H9 (cell line): ENCODE data around the gene FAM217B. TPM values are rescaled to one million over a fixed set of nuclear protein-coding genes. Genes with fewer than 3 reads are reported as not detected.

Experiments used
- DNase-seq: peaks from one replicate; pipeline ENCODE4 v3.0.0-alpha.2; 2017
- H2AFZ ChIP-seq: one replicate; pipeline ENCODE4 v1.6.1; 2013; ENCODE audit warnings: mild to moderate bottlenecking, low read length, control low read depth, moderate library complexity
- H2AK5ac ChIP-seq: 2 replicates; pipeline ENCODE4 v1.6.1; 2013; ENCODE audit warnings: low read length, control low read depth, mixed read lengths; ENCODE audit not compliant: insufficient read length
- H2BK120ac ChIP-seq: one replicate; pipeline ENCODE4 v1.6.1; 2013; ENCODE audit warnings: low read depth, mild to moderate bottlenecking, low read length, control low read depth, inconsistent platforms; ENCODE audit not compliant: poor library complexity, severe bottlenecking
- H2BK12ac ChIP-seq: 2 replicates; pipeline ENCODE4 v1.6.1; 2013; ENCODE audit warnings: low read length, control low read depth, mixed read lengths, low read depth; ENCODE audit not compliant: insufficient read length
- H2BK15ac ChIP-seq: 2 replicates; pipeline ENCODE4 v1.6.1; 2013; ENCODE audit warnings: low read depth, low read length, control low read depth
- H2BK20ac ChIP-seq: one replicate; pipeline ENCODE4 v1.6.1; 2013; ENCODE audit warnings: low read depth, mild to moderate bottlenecking, low read length, control low read depth, inconsistent platforms; ENCODE audit not compliant: poor library complexity, severe bottlenecking
- H2BK5ac ChIP-seq: 2 replicates; pipeline ENCODE4 v1.6.1; 2013; ENCODE audit warnings: low read length, control low read depth, mixed read lengths; ENCODE audit not compliant: insufficient read length
- H3K14ac ChIP-seq: 2 replicates; pipeline ENCODE4 v1.6.1; 2013; ENCODE audit warnings: low read length, control low read depth; ENCODE audit not compliant: insufficient read depth
- H3K18ac ChIP-seq: 2 replicates; pipeline ENCODE4 v1.6.1; 2013; ENCODE audit warnings: low read depth, mild to moderate bottlenecking, mixed read lengths, low read length, control low read depth; ENCODE audit not compliant: insufficient read length
- H3K23ac ChIP-seq: 2 replicates; pipeline ENCODE4 v1.6.1; 2013; ENCODE audit warnings: low read length, control low read depth, mixed read lengths, low read depth; ENCODE audit not compliant: insufficient read length
- H3K23me2 ChIP-seq: 2 replicates; pipeline ENCODE4 v1.6.1; 2013; ENCODE audit warnings: low read depth, mild to moderate bottlenecking, mixed read lengths, low read length, control low read depth; ENCODE audit not compliant: insufficient read length, poor library complexity, severe bottlenecking
- H3K27ac ChIP-seq: 2 replicates; pipeline ENCODE4 v1.5.1; 2013; ENCODE audit warnings: low read length, control low read depth, mixed read lengths, low read depth; ENCODE audit not compliant: insufficient read length
- H3K27me3 ChIP-seq: 2 replicates; pipeline ENCODE4 v1.6.1; 2013; ENCODE audit warnings: low read length, control low read depth, inconsistent platforms; ENCODE audit not compliant: insufficient read depth
- H3K4ac ChIP-seq: 2 replicates; pipeline ENCODE4 v1.6.1; 2013; ENCODE audit warnings: low read depth, mild to moderate bottlenecking, control low read depth, inconsistent platforms, low read length, moderate library complexity
- H3K4me1 ChIP-seq: 2 replicates; pipeline ENCODE4 v1.6.1; 2013; ENCODE audit warnings: low read length, control low read depth, inconsistent platforms; ENCODE audit not compliant: insufficient read depth
- H3K4me2 ChIP-seq: 2 replicates; pipeline ENCODE4 v1.6.1; 2013; ENCODE audit warnings: low read length, control low read depth, mixed read lengths; ENCODE audit not compliant: insufficient read length, insufficient read depth
- H3K56ac ChIP-seq: 2 replicates; pipeline ENCODE4 v1.6.1; 2013; ENCODE audit warnings: low read depth, mild to moderate bottlenecking, mixed read lengths, low read length, control low read depth; ENCODE audit not compliant: insufficient read length
- H3K79me1 ChIP-seq: 2 replicates; pipeline ENCODE4 v1.6.1; 2013; ENCODE audit warnings: low read depth, mild to moderate bottlenecking, moderate library complexity, low read length, control low read depth, inconsistent platforms; ENCODE audit not compliant: insufficient read depth, poor library complexity, severe bottlenecking
- H3K79me2 ChIP-seq: 2 replicates; pipeline ENCODE4 v1.6.1; 2013; ENCODE audit warnings: low read length, control low read depth, inconsistent platforms; ENCODE audit not compliant: insufficient read depth
- H3K9ac ChIP-seq: 2 replicates; pipeline ENCODE4 v1.6.1; 2013; ENCODE audit warnings: low read length, control low read depth, mixed read lengths; ENCODE audit not compliant: insufficient read length; ENCODE audit errors: extremely low read depth
- H3K9me3 ChIP-seq: one replicate; pipeline ENCODE4 v1.6.1; 2013; ENCODE audit warnings: low read depth, low read length, inconsistent platforms; ENCODE audit not compliant: control insufficient read depth
- H3T11ph ChIP-seq: one replicate; pipeline ENCODE4 v1.6.1; 2013; ENCODE audit warnings: mild to moderate bottlenecking, low read length, control low read depth, inconsistent platforms
- H4K20me1 ChIP-seq: one replicate; pipeline ENCODE4 v1.6.1; 2013; ENCODE audit not compliant: control insufficient read depth, insufficient read length, insufficient read depth
- H4K5ac ChIP-seq: 2 replicates; pipeline ENCODE4 v1.6.1; 2013; ENCODE audit warnings: low read depth, mild to moderate bottlenecking, mixed read lengths, low read length, control low read depth; ENCODE audit not compliant: insufficient read length
- H4K8ac ChIP-seq: replicated peaks from 2 replicates; pipeline ENCODE4 v1.6.1; 2013; ENCODE audit warnings: low read length, control low read depth, mixed read lengths, low read depth; ENCODE audit not compliant: insufficient read length
- H4K91ac ChIP-seq: 2 replicates; pipeline ENCODE4 v1.6.1; 2013; ENCODE audit warnings: low read depth, mild to moderate bottlenecking, moderate library complexity, mixed read lengths, low read length, control low read depth; ENCODE audit not compliant: insufficient read length
- H3K27ac Mint-ChIP-seq, 3 experiments: 2 replicates in 2 of 3; 3 replicates in 1 of 3; pipeline ENCODE4 v1.8.0; 2020 to 2021; ENCODE audit warnings: mixed read lengths in 3 of 3, mild to moderate bottlenecking in 1 of 3, moderate library complexity in 1 of 3
- H3K27me3 Mint-ChIP-seq: 2 replicates; pipeline ENCODE4 v1.8.0; 2021; ENCODE audit warnings: low read depth, mild to moderate bottlenecking, moderate library complexity, mixed read lengths
- H3K36me3 Mint-ChIP-seq, 3 experiments: 2 replicates in 2 of 3; 3 replicates in 1 of 3; pipeline ENCODE4 v1.8.0; 2020 to 2021; ENCODE audit warnings: low read depth in 3 of 3, mixed read lengths in 3 of 3; ENCODE audit not compliant: insufficient read depth in 1 of 3
- H3K4me1 Mint-ChIP-seq, 2 experiments: 2 replicates each; pipeline ENCODE4 v1.8.0; 2020; ENCODE audit warnings: mixed read lengths in 2 of 2
- H3K4me3 Mint-ChIP-seq, 2 experiments: 2 replicates in 1 of 2; 3 replicates in 1 of 2; pipeline ENCODE4 v1.8.0; 2020 to 2021; ENCODE audit warnings: mild to moderate bottlenecking in 2 of 2, mixed read lengths in 2 of 2, moderate library complexity in 1 of 2
- H3K9me3 Mint-ChIP-seq, 2 experiments: 2 replicates in 1 of 2; 3 replicates in 1 of 2; pipeline ENCODE4 v1.8.0; 2020; ENCODE audit warnings: mild to moderate bottlenecking in 2 of 2, mixed read lengths in 2 of 2, moderate library complexity in 1 of 2
- WGBS: extraction: QIAGEN DNeasy Blood & Tissue Kit; methylation state at CpG from one replicate; pipeline ENCODE4 v1.1.7; 2013; ENCODE audit warnings: missing lambda C conversion rate, low lambda C conversion rate, mixed read lengths; ENCODE audit not compliant: insufficient read length; ENCODE audit errors: extremely low coverage; 5-methylcytosine and 5-hydroxymethylcytosine counted together
- total RNA-seq: library from RNA; stranded (reverse); gene quantifications from 2 replicates; pipeline ENCODE4 v1.2.1, GENCODE V29; 2021
- TF ChIP-seq, protein P1 (sequence below): fragments of 200-600 bp; sonication (generic); conservative IDR thresholded peaks from 3 replicates; pipeline ENCODE4 v1.8.0; 2021; ENCODE audit warnings: antibody characterized with exemption, mild to moderate bottlenecking

Gene FAM217B
- total RNA-seq, 1 experiment from 2014 or later = 24.5 TPM

DNA sequence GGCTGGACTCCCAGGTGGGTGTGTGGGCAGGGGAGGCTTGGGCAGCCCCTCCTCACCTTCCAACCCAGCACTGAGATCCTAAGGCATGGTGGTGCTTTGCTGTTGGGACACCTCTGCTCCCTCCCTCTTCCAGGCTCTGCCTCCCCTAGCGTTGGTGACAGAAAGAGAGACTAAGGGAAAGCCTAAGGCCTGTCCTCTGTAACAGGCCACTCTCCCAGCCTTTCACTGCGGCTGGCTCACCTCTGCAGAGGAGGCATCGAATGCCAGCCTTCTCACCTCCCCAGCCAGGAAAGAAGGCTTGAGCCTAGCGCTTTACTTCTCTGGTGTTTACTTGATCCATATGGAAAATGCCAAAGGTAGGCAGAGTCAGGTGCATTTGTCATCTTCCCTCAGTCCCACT, 14.5 kb downstream of the FAM217B start:
- H2BK20ac ChIP-seq = no peak overlapping the region
- H3K23me2 ChIP-seq = peaks cover 3% of the 10 kb centered on the region
- H3K14ac ChIP-seq = no peak overlapping the region
- no peak overlapping the region for H2BK15ac ChIP-seq
- H3K23ac ChIP-seq = no peak overlapping the region
- H4K5ac ChIP-seq = no peak overlapping the region
- H3K27me3 Mint-ChIP-seq = peaks cover 2% of the 10 kb centered on the region; the same call in 1 of the 2 replicates
- H3K27ac ChIP-seq = no peak overlapping the region
- H3K9me3 Mint-ChIP-seq = no peaks in the 10 kb centered on the region
- TF ChIP-seq, protein P1, sequence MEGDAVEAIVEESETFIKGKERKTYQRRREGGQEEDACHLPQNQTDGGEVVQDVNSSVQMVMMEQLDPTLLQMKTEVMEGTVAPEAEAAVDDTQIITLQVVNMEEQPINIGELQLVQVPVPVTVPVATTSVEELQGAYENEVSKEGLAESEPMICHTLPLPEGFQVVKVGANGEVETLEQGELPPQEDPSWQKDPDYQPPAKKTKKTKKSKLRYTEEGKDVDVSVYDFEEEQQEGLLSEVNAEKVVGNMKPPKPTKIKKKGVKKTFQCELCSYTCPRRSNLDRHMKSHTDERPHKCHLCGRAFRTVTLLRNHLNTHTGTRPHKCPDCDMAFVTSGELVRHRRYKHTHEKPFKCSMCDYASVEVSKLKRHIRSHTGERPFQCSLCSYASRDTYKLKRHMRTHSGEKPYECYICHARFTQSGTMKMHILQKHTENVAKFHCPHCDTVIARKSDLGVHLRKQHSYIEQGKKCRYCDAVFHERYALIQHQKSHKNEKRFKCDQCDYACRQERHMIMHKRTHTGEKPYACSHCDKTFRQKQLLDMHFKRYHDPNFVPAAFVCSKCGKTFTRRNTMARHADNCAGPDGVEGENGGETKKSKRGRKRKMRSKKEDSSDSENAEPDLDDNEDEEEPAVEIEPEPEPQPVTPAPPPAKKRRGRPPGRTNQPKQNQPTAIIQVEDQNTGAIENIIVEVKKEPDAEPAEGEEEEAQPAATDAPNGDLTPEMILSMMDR = no peak
- no peaks in the 10 kb centered on the region for H4K20me1 ChIP-seq
- H2AFZ ChIP-seq = no peak overlapping the region
- H3K27me3 ChIP-seq = no peaks in the 10 kb centered on the region
- H3K18ac ChIP-seq = no peak overlapping the region
- no peak overlapping the region for H2BK12ac ChIP-seq
- H3K4me3 Mint-ChIP-seq = no peak overlapping the region
- no peak for DNase-seq
- H3K36me3 Mint-ChIP-seq = no peaks in the 10 kb centered on the region
- no peak overlapping the region for H2AK5ac ChIP-seq
- H2BK120ac ChIP-seq = no peak overlapping the region
- peaks cover 0 to 8% of the 10 kb centered on the region in 2 experiments; a peak in 3 of 4 replicates for H3K4me1 Mint-ChIP-seq
- H3K56ac ChIP-seq = no peak overlapping the region
- no peaks in the 10 kb centered on the region for H3K9me3 ChIP-seq
- WGBS = no CpG with 5 or more reads among the region's 4 CpGs
- H4K91ac ChIP-seq = no peak overlapping the region
- H2BK5ac ChIP-seq = no peak overlapping the region
- no peak overlapping the region for H4K8ac ChIP-seq
- H3K4ac ChIP-seq = no peak overlapping the region
- no peak overlapping the region for H3T11ph ChIP-seq
- H3K79me1 ChIP-seq = no peaks in the 10 kb centered on the region
- H3K9ac ChIP-seq = no peak overlapping the region
- H3K4me2 ChIP-seq = no peak overlapping the region
- H3K79me2 ChIP-seq = no peaks in the 10 kb centered on the region
- no peaks in the 10 kb centered on the region for H3K4me1 ChIP-seq
- no peak overlapping the region for H3K27ac Mint-ChIP-seq
